GF-D8 (cell line): Measurements from ENCODE around the gene AMFR.

ENCODE experiments used
- DNase-seq: peaks from one replicate; lab custom pipeline; 2025; lab: John Stamatoyannopoulos, UW

Gene AMFR

GRCh38 chr16:56330476-56330875, 94.9 kb downstream of the AMFR start:
- DNase-seq = no peak

GRCh38 chr16:56329887-56330286, 95.5 kb downstream of the AMFR start:
- DNase-seq = no peak

DNA sequence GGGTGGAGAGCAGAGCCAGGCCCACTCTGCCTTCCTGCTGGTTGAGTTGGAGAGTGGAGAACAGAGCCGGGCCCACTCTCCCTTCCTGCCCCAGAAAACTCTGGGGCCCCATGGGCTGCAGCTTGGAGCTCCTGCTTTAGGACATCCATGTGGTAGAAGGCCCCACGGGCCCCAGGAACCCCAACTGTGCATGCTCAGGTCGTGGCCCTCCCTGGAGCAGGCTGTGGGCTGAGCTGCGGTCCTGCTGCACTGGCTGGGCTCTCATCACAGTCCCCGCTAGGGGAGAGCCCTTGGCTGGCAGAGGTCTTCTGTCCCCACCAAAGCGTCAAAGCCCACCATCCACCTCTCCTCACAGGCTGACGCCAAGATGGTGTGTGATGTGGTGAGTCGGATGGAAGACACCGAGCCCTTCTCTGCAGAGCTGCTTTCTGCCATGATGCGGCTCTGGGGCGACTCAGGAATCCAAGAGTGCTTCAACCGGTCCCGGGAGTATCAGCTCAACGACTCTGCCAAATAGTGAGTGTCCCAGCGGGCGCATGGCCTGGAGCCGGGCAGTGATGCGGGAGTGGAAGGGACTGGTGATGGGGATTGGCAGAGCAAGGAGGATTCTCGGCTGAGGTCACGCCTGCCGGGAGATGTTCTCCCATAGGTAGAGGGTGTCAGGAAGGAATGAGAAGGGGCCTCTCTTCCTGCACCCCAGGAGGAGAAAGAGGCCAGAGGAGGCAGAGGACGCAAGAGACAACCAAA, 96.9 kb downstream of the AMFR start:
- DNase-seq = no peak

DNA sequence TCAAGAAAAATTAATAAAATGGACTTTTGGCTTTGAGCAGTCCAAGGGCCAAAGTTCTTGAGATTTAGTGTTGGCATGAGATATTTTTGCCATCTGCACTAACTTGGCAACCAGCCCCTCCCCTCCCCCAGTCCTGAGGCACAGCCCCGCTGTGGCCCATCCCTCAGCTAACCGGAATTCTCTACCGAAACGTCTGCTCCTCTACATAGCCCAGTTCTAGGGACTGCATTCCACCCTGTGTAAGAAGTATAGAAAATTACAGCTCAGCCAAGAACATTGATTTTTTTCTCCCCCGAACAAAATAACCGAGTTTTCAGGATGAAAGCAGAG, 97.5 kb downstream of the AMFR start:
- DNase-seq = no peak

GRCh38 chr16:56327071-56327928, 98.0 kb downstream of the AMFR start:
- DNase-seq = no peak

DNA sequence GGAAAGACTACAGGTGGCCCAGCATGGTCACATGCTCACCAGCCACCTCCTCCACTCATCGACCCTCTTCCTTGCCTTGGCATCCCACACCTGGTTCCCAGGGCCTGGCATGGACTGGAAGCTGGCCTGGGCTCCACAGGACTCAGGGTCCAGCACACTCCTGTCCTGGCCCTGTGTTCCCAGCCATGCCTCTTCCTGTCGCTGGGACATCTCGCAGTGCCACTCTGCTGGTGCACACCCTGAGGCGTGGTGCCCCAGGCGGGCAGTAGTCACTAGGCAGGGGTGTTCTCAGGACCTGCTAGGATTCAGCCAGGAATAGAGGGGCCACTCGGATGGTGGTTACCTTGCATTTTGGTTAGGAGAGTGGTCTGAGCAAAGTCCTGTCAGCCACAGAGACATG, 99.4 kb downstream of the AMFR start:
- no peak for DNase-seq

- no peak for DNase-seq
Measured at GRCh38 chr16:56324406-56324805, 100.9 kb downstream of the AMFR start.

- no peak for DNase-seq
Measured at GRCh38 chr16:56321571-56321970, 103.8 kb downstream of the AMFR start.

DNA sequence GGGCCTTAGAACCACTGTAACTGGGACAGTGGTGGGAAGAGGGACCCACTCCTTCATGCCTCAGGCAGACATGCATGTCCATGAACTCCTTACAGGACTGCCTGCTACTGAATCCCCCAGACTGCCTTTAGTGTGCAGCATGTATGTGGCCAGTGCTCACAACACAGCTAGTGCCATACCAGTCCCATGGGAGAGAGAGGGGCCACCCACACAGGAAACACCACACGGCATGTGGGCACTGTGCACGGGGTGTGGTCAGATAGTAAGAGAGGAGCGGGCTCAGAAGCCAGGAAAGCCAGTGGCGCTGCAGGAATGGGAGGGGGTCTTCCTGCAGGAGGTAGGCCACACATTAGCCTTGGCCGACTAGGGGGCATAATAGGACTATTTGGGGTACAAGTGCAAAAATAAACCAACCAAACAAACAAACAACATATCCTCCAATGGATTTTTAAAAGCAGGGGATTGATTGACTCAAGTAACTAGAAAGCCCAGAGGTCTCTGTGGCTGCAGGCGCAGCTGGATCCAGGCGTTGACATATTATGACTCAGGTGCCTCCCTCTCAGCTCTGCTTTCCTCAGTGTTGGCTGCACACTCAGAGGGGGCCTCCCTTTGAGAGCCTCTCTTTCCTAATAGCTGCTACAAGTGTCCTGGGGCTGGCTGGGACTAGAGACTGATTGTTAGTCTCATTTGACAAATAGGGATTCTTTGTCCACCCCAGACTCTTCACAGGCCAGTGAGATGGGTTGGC, 104.4 kb downstream of the AMFR start:
- DNase-seq = no peak

DNA sequence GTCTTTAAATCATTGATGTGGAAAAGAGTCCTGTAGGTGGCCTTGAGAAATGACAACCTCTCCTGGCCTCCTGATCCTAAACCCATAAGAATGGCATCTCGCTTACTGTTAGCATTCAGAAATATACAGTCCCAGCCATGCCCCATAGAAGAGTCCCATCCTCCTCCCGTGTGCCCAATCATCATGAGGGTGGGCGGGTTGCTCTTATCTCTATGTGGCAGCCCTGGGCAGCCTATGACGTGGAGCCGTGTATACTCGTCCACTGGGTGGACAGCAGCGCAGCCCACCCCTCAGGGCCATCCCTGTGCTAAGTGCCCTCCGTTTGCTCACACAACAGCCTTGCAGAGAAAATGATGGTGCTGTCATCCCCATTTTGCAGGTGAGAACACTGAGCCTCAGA, 105.3 kb downstream of the AMFR start:
- DNase-seq = no peak

DNA sequence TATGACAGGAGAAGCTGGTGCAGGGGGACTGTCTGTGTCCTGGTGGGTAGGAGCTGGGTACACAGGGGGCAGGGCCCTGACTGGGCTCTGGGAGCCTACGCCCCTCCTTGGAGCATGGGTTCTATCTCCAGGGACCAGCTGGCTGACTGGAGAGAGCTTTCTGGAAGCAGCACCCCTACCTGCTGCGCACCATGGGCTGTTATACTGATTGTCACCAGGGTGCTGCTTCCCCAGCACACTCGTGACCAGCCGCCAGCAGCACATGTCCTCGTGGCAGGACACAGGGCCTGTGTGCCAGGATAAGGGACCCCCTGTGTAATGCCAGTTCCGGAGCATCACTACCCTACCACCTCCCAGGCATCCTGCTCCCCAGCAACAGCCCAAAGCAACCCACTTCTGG, 106.0 kb downstream of the AMFR start:
- DNase-seq = no peak

- DNase-seq = no peak
Measured at GRCh38 chr16:56318827-56319140, 106.6 kb downstream of the AMFR start.

- no peak for DNase-seq
Measured at GRCh38 chr16:56317998-56318826, 107.1 kb downstream of the AMFR start.

GRCh38 chr16:56316545-56316944, 108.8 kb downstream of the AMFR start:
- no peak for DNase-seq

- DNase-seq = no peak
Measured at GRCh38 chr16:56315955-56316354, 109.4 kb downstream of the AMFR start.

DNA sequence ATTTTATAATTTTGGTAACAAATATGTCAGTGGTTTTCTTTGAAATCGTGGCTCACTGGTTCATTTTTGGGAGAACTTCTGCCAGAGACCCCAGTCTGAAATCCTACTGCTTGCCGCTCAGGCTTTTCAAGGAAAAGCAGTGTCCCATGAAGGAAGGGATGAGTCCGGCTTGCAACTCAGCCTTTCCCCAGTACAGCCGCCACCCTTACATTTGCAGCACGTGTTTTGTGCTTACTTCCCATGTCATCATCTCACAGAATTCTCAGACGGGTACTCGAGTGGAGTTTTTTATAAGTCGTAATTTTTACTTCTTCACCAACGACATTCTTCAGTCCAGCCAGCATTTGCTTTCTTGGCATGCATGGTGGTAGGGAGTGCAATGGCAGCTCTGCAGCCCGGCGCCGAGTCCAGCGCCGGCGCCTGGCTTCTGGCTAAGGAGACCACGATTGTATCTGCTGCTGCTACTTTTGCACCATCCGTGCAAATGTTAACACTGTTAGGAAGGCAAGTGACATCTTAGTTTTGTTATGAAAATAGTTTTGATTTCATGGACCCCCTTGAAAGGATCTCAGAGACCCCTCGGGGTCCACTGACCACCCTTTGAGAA, 111.0 kb downstream of the AMFR start:
- DNase-seq = no peak

DNA sequence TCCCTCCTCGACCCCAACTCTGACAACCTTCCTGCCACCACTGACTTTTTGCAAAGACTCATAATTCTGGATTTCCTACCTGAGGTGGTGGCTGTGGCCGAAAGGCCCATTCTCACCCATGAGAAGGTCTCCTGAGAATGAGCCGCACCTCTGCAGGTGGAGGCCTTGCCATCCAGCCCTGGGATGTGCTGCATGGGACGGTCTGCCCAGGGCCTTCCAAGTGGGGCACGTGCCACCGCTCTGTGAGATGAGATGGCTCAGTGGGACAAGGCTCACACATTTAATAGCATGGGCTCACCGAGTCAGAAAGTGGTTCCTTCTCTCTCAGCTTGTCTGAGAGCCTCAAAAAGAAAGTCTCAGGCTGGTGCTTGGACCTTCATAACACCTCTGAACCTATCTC, 112.8 kb downstream of the AMFR start:
- DNase-seq = no peak

DNA sequence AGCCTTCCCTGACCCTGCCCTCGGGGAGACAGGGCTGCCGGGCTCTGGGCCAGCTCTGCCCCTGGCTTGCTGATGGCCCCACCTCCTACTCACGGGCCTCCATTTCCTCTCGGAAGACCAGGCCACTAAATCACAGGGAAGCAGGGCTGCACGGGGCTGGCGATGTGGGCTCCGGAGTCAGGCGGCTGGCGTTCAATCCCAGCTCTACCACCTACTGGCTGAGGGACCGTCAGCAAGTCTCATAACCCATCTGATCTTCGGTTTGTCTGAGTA, 113.4 kb downstream of the AMFR start:
- DNase-seq = no peak
